Trophoblast cell (in vitro differentiated cells and primary cell): Measurements from ENCODE around the gene HPF1.

Experiments
- DNase-seq, 2 donors: peaks; one replicate each; pipeline ENCODE4 v3.0.0-alpha.2; 2016
- H2AFZ ChIP-seq: 2 replicates; pipeline ENCODE4 v1.6.1; 2013; ENCODE audit warnings: low read length, moderate library complexity, mild to moderate bottlenecking; ENCODE audit not compliant: insufficient read depth, poor library complexity
- H2AK5ac ChIP-seq: 2 replicates; pipeline ENCODE4 v1.6.1; 2013; ENCODE audit warnings: mild to moderate bottlenecking, low read length
- H2BK120ac ChIP-seq: 2 replicates; pipeline ENCODE4 v1.6.1; 2013; ENCODE audit warnings: low read length, mild to moderate bottlenecking, moderate library complexity; ENCODE audit not compliant: insufficient read depth, poor library complexity
- H2BK12ac ChIP-seq: 2 replicates; pipeline ENCODE4 v1.6.1; 2013; ENCODE audit warnings: mild to moderate bottlenecking, low read length, moderate library complexity
- H2BK5ac ChIP-seq: 2 replicates; pipeline ENCODE4 v1.6.1; 2013; ENCODE audit warnings: low read length, low read depth, moderate library complexity, mild to moderate bottlenecking; ENCODE audit not compliant: poor library complexity
- H3K14ac ChIP-seq: 2 replicates; pipeline ENCODE4 v1.6.1; 2013; ENCODE audit warnings: mild to moderate bottlenecking, low read length
- H3K18ac ChIP-seq: 2 replicates; pipeline ENCODE4 v1.6.1; 2013; ENCODE audit warnings: mild to moderate bottlenecking, low read length
- H3K23ac ChIP-seq: 2 replicates; pipeline ENCODE4 v1.6.1; 2013; ENCODE audit warnings: low read length
- H3K27ac ChIP-seq: 2 replicates; pipeline ENCODE4 v1.5.1; 2013; ENCODE audit warnings: low read depth, mild to moderate bottlenecking, inconsistent platforms, low read length, moderate library complexity
- H3K27me3 ChIP-seq: 2 replicates; pipeline ENCODE4 v1.6.1; 2013; ENCODE audit warnings: inconsistent platforms, mild to moderate bottlenecking, low read length, moderate library complexity; ENCODE audit not compliant: insufficient read depth
- H3K36me3 ChIP-seq, 2 experiments: 1 replicate in 1 of 2; 2 replicates in 1 of 2; pipeline ENCODE4 v1.6.1; 2013; ENCODE audit warnings: low read length in 2 of 2, mild to moderate bottlenecking in 2 of 2, moderate library complexity in 1 of 2; ENCODE audit not compliant: insufficient read depth in 2 of 2, control insufficient read depth in 1 of 2
- H3K4ac ChIP-seq: 2 replicates; pipeline ENCODE4 v1.6.1; 2013; ENCODE audit warnings: low read depth, mild to moderate bottlenecking, low read length, moderate library complexity
- H3K4me1 ChIP-seq, 2 experiments: 1 replicate in 1 of 2; 2 replicates in 1 of 2; pipeline ENCODE4 v1.6.1; 2013; ENCODE audit warnings: low read length in 2 of 2, mild to moderate bottlenecking in 2 of 2, moderate library complexity in 1 of 2; ENCODE audit not compliant: insufficient read depth in 2 of 2, control insufficient read depth in 1 of 2
- H3K4me2 ChIP-seq: 2 replicates; pipeline ENCODE4 v1.6.1; 2013; ENCODE audit warnings: inconsistent platforms, mild to moderate bottlenecking, low read length, moderate library complexity
- H3K4me3 ChIP-seq: 2 replicates; pipeline ENCODE4 v1.5.1; 2013; ENCODE audit warnings: mild to moderate bottlenecking, low read depth, low read length, inconsistent platforms
- H3K79me1 ChIP-seq: one replicate; pipeline ENCODE4 v1.6.1; 2013; ENCODE audit warnings: low read length
- H3K79me2 ChIP-seq: 2 replicates; pipeline ENCODE4 v1.6.1; 2013; ENCODE audit warnings: low read length, mild to moderate bottlenecking; ENCODE audit not compliant: control insufficient read depth, insufficient read depth, poor library complexity
- H3K9ac ChIP-seq: 2 replicates; pipeline ENCODE4 v1.6.1; 2013; ENCODE audit warnings: mild to moderate bottlenecking, low read length
- H3K9me3 ChIP-seq: 2 replicates; pipeline ENCODE4 v1.6.1; 2013; ENCODE audit warnings: low read depth, mild to moderate bottlenecking, control low read depth, inconsistent platforms, low read length; ENCODE audit not compliant: insufficient read depth
- H4K12ac ChIP-seq: 2 replicates; pipeline ENCODE4 v1.6.1; 2013; ENCODE audit warnings: low read depth, mild to moderate bottlenecking, low read length, moderate library complexity
- H4K8ac ChIP-seq: 2 replicates; pipeline ENCODE4 v1.6.1; 2013; ENCODE audit warnings: low read depth, mild to moderate bottlenecking, low read length, moderate library complexity
- H4K91ac ChIP-seq: one replicate; pipeline ENCODE4 v1.6.1; 2013; ENCODE audit warnings: low read depth, mild to moderate bottlenecking, low read length, moderate library complexity
- WGBS: extraction: QIAGEN DNeasy Blood & Tissue Kit; methylation state at CpG from one replicate; pipeline ENCODE4 v1.1.7; 2013; ENCODE audit warnings: missing lambda C conversion rate; ENCODE audit not compliant: insufficient read length, insufficient coverage; ENCODE audit errors: extremely low coverage; 5-methylcytosine and 5-hydroxymethylcytosine counted together

HPF1 gene

DNA sequence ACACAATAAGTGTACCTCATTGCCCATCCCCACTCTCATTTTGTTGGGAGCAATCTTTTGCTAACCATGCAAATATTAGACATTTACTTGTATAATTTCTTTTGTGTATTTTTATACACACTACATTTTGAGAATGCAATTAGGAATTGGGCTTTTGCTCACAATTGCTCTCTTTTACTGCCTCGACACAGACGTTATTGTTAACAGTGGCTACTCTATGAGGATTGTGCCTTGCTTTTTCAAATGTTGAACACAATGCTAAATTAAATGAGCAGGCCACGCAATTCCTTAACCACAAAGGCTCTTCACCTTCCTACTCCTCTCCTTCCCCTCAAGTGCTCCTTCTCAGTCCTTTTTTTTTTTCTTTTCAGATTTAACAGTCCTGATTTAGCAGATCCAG, 42.8 kb upstream of the HPF1 start:
- WGBS: no CpG with 5 or more reads among the region's 3 CpGs
- no peak overlapping the region for H2AFZ ChIP-seq
- no peak for DNase-seq
- H3K79me2 ChIP-seq: no peaks in the 10 kb centered on the region
- H3K4me3 ChIP-seq: no peak overlapping the region
- no peaks in the 10 kb centered on the region for H3K27me3 ChIP-seq
- H3K79me1 ChIP-seq: no peaks in the 10 kb centered on the region
- H3K27ac ChIP-seq: no peak overlapping the region
- H3K4me1 ChIP-seq: peaks cover 2 to 3% of the 10 kb centered on the region in 2 experiments
- no peak overlapping the region for H3K4ac ChIP-seq
- no peak overlapping the region for H3K14ac ChIP-seq
- H3K9me3 ChIP-seq: no peaks in the 10 kb centered on the region
- H4K12ac ChIP-seq: no peak overlapping the region
- no peak overlapping the region for H3K9ac ChIP-seq
- H3K4me2 ChIP-seq: no peak overlapping the region
- no peak overlapping the region for H2AK5ac ChIP-seq
- H4K8ac ChIP-seq: no peak overlapping the region
- no peak overlapping the region for H2BK120ac ChIP-seq
- no peak overlapping the region for H3K23ac ChIP-seq
- H3K36me3 ChIP-seq: no peaks in the 10 kb centered on the region
- H4K91ac ChIP-seq: no peak overlapping the region
- H3K18ac ChIP-seq: no peak overlapping the region
- no peak overlapping the region for H2BK5ac ChIP-seq
- H2BK12ac ChIP-seq: no peak overlapping the region

DNA sequence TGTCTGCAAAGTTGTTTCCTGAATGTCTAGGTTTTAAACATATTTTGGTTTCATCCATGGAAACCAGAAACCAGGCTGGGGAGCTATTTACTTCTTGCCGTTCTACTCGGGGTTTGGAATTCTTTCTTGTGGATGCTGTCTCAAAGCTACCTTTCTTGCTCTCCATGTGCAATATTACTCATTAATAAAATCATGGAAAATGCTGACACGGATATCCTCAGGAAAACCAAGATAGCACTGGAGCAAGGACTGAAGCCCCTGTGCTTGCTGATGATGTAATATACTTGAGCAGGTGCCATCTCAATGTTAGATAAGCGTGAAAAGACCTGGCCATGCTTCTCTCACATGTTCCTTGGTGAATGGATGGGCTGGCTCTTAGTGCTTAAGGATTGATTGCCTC, 41.5 kb upstream of the HPF1 start:
- no CpG with 5 or more reads among the region's 4 CpGs for WGBS
- Histone ChIP-seq H3K36me3 (no peaks in the 10 kb centered on the region), H3K4me3 (no peak overlapping the region)

GRCh38 chr4:169795585-169795984, 37.8 kb upstream of the HPF1 start:
- H3K14ac ChIP-seq: no peak overlapping the region
- no peak overlapping the region for H3K18ac ChIP-seq
- no peak overlapping the region for H2AFZ ChIP-seq
- no peak overlapping the region for H3K4me2 ChIP-seq
- H4K12ac ChIP-seq: no peak overlapping the region
- no peak overlapping the region for H2BK5ac ChIP-seq
- H3K4me3 ChIP-seq: no peak overlapping the region
- no peak overlapping the region for H3K9ac ChIP-seq
- H3K9me3 ChIP-seq: no peaks in the 10 kb centered on the region
- H3K79me1 ChIP-seq: no peaks in the 10 kb centered on the region
- no peak overlapping the region for H4K91ac ChIP-seq
- no peak for DNase-seq
- no peak overlapping the region for H2AK5ac ChIP-seq
- no peak overlapping the region for H3K23ac ChIP-seq
- H3K4ac ChIP-seq: no peak overlapping the region
- no peak overlapping the region for H2BK120ac ChIP-seq
- no peak overlapping the region for H4K8ac ChIP-seq
- peaks cover 2 to 3% of the 10 kb centered on the region in 2 experiments for H3K4me1 ChIP-seq
- no peaks in the 10 kb centered on the region for H3K27me3 ChIP-seq
- no peak overlapping the region for H2BK12ac ChIP-seq
- H3K27ac ChIP-seq: no peak overlapping the region
- no CpG with 5 or more reads among the region's 4 CpGs for WGBS
- H3K36me3 ChIP-seq: no peaks in the 10 kb centered on the region
- H3K79me2 ChIP-seq: no peaks in the 10 kb centered on the region

More for the DNA sequence above, 41.5 kb upstream of the HPF1 start:
- Histone ChIP-seq H2AFZ (no peak overlapping the region), H2AK5ac (no peak overlapping the region), H3K9me3 (no peaks in the 10 kb centered on the region), H3K18ac (no peak overlapping the region), H3K27me3 (no peaks in the 10 kb centered on the region), H3K4me2 (no peak overlapping the region), H3K14ac (no peak overlapping the region), H3K9ac (no peak overlapping the region), H4K91ac (no peak overlapping the region), H3K27ac (no peak overlapping the region), H4K12ac (no peak overlapping the region), H2BK5ac (no peak overlapping the region), H3K79me1 (no peaks in the 10 kb centered on the region), H2BK12ac (no peak overlapping the region), H2BK120ac (no peak overlapping the region), H3K23ac (peak overlapping the region; percentile 81), H3K4me1 (peaks cover 2 to 3% of the 10 kb centered on the region in 2 experiments), H3K4ac (no peak overlapping the region), H4K8ac (no peak overlapping the region), H3K79me2 (no peaks in the 10 kb centered on the region)
- DNase-seq: no peak

- Histone ChIP-seq H4K12ac (no peak overlapping the region), H2AK5ac (no peak overlapping the region), H3K4me2 (peak overlapping the region; percentile 9), H4K91ac (no peak overlapping the region), H3K4me1 (peaks cover 2 to 3% of the 10 kb centered on the region in 2 experiments), H4K8ac (no peak overlapping the region), H3K27me3 (no peaks in the 10 kb centered on the region), H2AFZ (no peak overlapping the region), H2BK12ac (no peak overlapping the region), H3K79me2 (no peaks in the 10 kb centered on the region), H3K9me3 (no peaks in the 10 kb centered on the region), H2BK120ac (peak overlapping the region; percentile 0), H3K4ac (no peak overlapping the region), H3K14ac (no peak overlapping the region), H3K27ac (no peak overlapping the region), H3K4me3 (no peak overlapping the region), H3K36me3 (no peaks in the 10 kb centered on the region), H2BK5ac (no peak overlapping the region), H3K79me1 (no peaks in the 10 kb centered on the region), H3K23ac (no peak overlapping the region), H3K18ac (no peak overlapping the region), H3K9ac (no peak overlapping the region)
- no CpG with 5 or more reads among the region's 29 CpGs for WGBS
- DNase-seq: peak; percentile 73 to 90
Observed at GRCh38 chr4:169791527-169792156, 33.9 kb upstream of the HPF1 start.
